MV-4-11 (cell line): ENCODE results near the gene ASTN2.

Experiments
- DNase-seq: peaks from one replicate; lab custom pipeline; 2025; lab: John Stamatoyannopoulos, UW

ASTN2 gene

GRCh38 chr9:117365438-117365837 is 49.4 kb downstream of the ASTN2 start:
- no peak for DNase-seq

- no peak for DNase-seq
Observed at GRCh38 chr9:117363006-117363405, 51.9 kb downstream of the ASTN2 start.

GRCh38 chr9:117359910-117360309 is 54.9 kb downstream of the ASTN2 start:
- DNase-seq, result no peak

- no peak for DNase-seq
Observed at GRCh38 chr9:117355542-117355941, 59.3 kb downstream of the ASTN2 start.

GRCh38 chr9:117354997-117355396 is 59.9 kb downstream of the ASTN2 start:
- DNase-seq, result no peak

GRCh38 chr9:117354244-117354847 is 60.5 kb downstream of the ASTN2 start:
- DNase-seq, result no peak

GRCh38 chr9:117344892-117345660 is 69.8 kb downstream of the ASTN2 start:
- DNase-seq, result peak; percentile 19

GRCh38 chr9:117343427-117343826 is 71.4 kb downstream of the ASTN2 start:
- no peak for DNase-seq

GRCh38 chr9:117341151-117341550 is 73.7 kb downstream of the ASTN2 start:
- no peak for DNase-seq

GRCh38 chr9:117340422-117340821 is 74.4 kb downstream of the ASTN2 start:
- no peak for DNase-seq

GRCh38 chr9:117335837-117336433 is 78.9 kb downstream of the ASTN2 start:
- DNase-seq, result no peak

- DNase-seq, result no peak
Observed at GRCh38 chr9:117334101-117334500, 80.8 kb downstream of the ASTN2 start.

- no peak for DNase-seq
Observed at GRCh38 chr9:117325831-117326230, 89.0 kb downstream of the ASTN2 start.

- DNase-seq, result no peak
Observed at GRCh38 chr9:117325110-117325731, 89.6 kb downstream of the ASTN2 start.

- DNase-seq, result no peak
Observed at GRCh38 chr9:117323390-117323789, 91.5 kb downstream of the ASTN2 start.

GRCh38 chr9:117317192-117317591 is 97.7 kb downstream of the ASTN2 start:
- no peak for DNase-seq

GRCh38 chr9:117315236-117315635 is 99.6 kb downstream of the ASTN2 start:
- DNase-seq, result no peak

GRCh38 chr9:117313989-117314388 is 100.9 kb downstream of the ASTN2 start:
- DNase-seq, result no peak

GRCh38 chr9:117307701-117308100 is 107.2 kb downstream of the ASTN2 start:
- peak; percentile 45 for DNase-seq

GRCh38 chr9:117306032-117306431 is 108.8 kb downstream of the ASTN2 start:
- no peak for DNase-seq

GRCh38 chr9:117305454-117305853 is 109.4 kb downstream of the ASTN2 start:
- no peak for DNase-seq

- DNase-seq, result no peak
Observed at GRCh38 chr9:117304549-117304948, 110.3 kb downstream of the ASTN2 start.
